Neural cell (in vitro differentiated cells): ENCODE results near the gene OVAAL.

Source experiments
- CTCF ChIP-seq: fragments of 450-650 bp; IDR thresholded peaks from 2 replicates; pipeline ENCODE4 v1.5.1; 2014; ENCODE audit warnings: antibody characterized with exemption, mild to moderate bottlenecking, moderate library complexity; ENCODE audit not compliant: poor library complexity, severe bottlenecking
- EP300 ChIP-seq: fragments of 450-650 bp; conservative IDR thresholded peaks from 2 replicates; pipeline ENCODE4 v1.6.1; 2014; ENCODE audit warnings: antibody characterized with exemption, mild to moderate bottlenecking, moderate library complexity; ENCODE audit not compliant: poor library complexity, severe bottlenecking

DNA sequence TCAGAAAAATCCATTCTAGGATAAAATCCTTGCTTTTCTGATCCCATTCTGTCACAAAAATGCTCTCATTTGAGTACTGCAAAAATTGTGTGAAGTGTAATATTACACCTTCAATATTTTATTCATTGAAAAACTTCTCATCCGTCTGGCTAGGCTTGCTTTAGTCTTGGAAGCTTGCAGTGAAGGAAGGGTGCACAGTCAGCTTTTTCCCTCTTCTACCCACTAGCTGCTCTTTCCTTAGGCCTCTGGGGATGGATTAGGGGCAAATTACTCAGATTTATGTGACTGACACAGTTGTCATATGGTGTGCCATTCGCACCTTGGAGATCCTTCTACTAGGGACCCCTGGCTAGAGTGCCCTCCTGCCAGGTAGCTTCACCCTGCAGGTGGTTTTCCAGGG lies 32.1 kb downstream of the OVAAL start:
- TF ChIP-seq EP300 (no peak), CTCF (no peak)
